H9 (cell line): ENCODE measurements around the gene GRID1. TPM values are rescaled to one million over a fixed set of nuclear protein-coding genes. Genes with fewer than 3 reads are reported as not detected.

Source experiments
- DNase-seq: peaks from one replicate; pipeline ENCODE4 v3.0.0-alpha.2; 2017
- H2AFZ ChIP-seq: one replicate; pipeline ENCODE4 v1.6.1; 2013; ENCODE audit warnings: mild to moderate bottlenecking, low read length, control low read depth, moderate library complexity
- H2AK5ac ChIP-seq: 2 replicates; pipeline ENCODE4 v1.6.1; 2013; ENCODE audit warnings: low read length, control low read depth, mixed read lengths; ENCODE audit not compliant: insufficient read length
- H2BK120ac ChIP-seq: one replicate; pipeline ENCODE4 v1.6.1; 2013; ENCODE audit warnings: low read depth, mild to moderate bottlenecking, low read length, control low read depth, inconsistent platforms; ENCODE audit not compliant: poor library complexity, severe bottlenecking
- H2BK12ac ChIP-seq: 2 replicates; pipeline ENCODE4 v1.6.1; 2013; ENCODE audit warnings: low read length, control low read depth, mixed read lengths, low read depth; ENCODE audit not compliant: insufficient read length
- H2BK15ac ChIP-seq: 2 replicates; pipeline ENCODE4 v1.6.1; 2013; ENCODE audit warnings: low read depth, low read length, control low read depth
- H2BK20ac ChIP-seq: one replicate; pipeline ENCODE4 v1.6.1; 2013; ENCODE audit warnings: low read depth, mild to moderate bottlenecking, low read length, control low read depth, inconsistent platforms; ENCODE audit not compliant: poor library complexity, severe bottlenecking
- H2BK5ac ChIP-seq: 2 replicates; pipeline ENCODE4 v1.6.1; 2013; ENCODE audit warnings: low read length, control low read depth, mixed read lengths; ENCODE audit not compliant: insufficient read length
- H3K14ac ChIP-seq: 2 replicates; pipeline ENCODE4 v1.6.1; 2013; ENCODE audit warnings: low read length, control low read depth; ENCODE audit not compliant: insufficient read depth
- H3K18ac ChIP-seq: 2 replicates; pipeline ENCODE4 v1.6.1; 2013; ENCODE audit warnings: low read depth, mild to moderate bottlenecking, mixed read lengths, low read length, control low read depth; ENCODE audit not compliant: insufficient read length
- H3K23ac ChIP-seq: 2 replicates; pipeline ENCODE4 v1.6.1; 2013; ENCODE audit warnings: low read length, control low read depth, mixed read lengths, low read depth; ENCODE audit not compliant: insufficient read length
- H3K23me2 ChIP-seq: 2 replicates; pipeline ENCODE4 v1.6.1; 2013; ENCODE audit warnings: low read depth, mild to moderate bottlenecking, mixed read lengths, low read length, control low read depth; ENCODE audit not compliant: insufficient read length, poor library complexity, severe bottlenecking
- H3K27ac ChIP-seq: 2 replicates; pipeline ENCODE4 v1.5.1; 2013; ENCODE audit warnings: low read length, control low read depth, mixed read lengths, low read depth; ENCODE audit not compliant: insufficient read length
- H3K27me3 ChIP-seq: 2 replicates; pipeline ENCODE4 v1.6.1; 2013; ENCODE audit warnings: low read length, control low read depth, inconsistent platforms; ENCODE audit not compliant: insufficient read depth
- H3K4ac ChIP-seq: 2 replicates; pipeline ENCODE4 v1.6.1; 2013; ENCODE audit warnings: low read depth, mild to moderate bottlenecking, control low read depth, inconsistent platforms, low read length, moderate library complexity
- H3K4me1 ChIP-seq: 2 replicates; pipeline ENCODE4 v1.6.1; 2013; ENCODE audit warnings: low read length, control low read depth, inconsistent platforms; ENCODE audit not compliant: insufficient read depth
- H3K4me2 ChIP-seq: 2 replicates; pipeline ENCODE4 v1.6.1; 2013; ENCODE audit warnings: low read length, control low read depth, mixed read lengths; ENCODE audit not compliant: insufficient read length, insufficient read depth
- H3K56ac ChIP-seq: 2 replicates; pipeline ENCODE4 v1.6.1; 2013; ENCODE audit warnings: low read depth, mild to moderate bottlenecking, mixed read lengths, low read length, control low read depth; ENCODE audit not compliant: insufficient read length
- H3K79me1 ChIP-seq: 2 replicates; pipeline ENCODE4 v1.6.1; 2013; ENCODE audit warnings: low read depth, mild to moderate bottlenecking, moderate library complexity, low read length, control low read depth, inconsistent platforms; ENCODE audit not compliant: insufficient read depth, poor library complexity, severe bottlenecking
- H3K79me2 ChIP-seq: 2 replicates; pipeline ENCODE4 v1.6.1; 2013; ENCODE audit warnings: low read length, control low read depth, inconsistent platforms; ENCODE audit not compliant: insufficient read depth
- H3K9ac ChIP-seq: 2 replicates; pipeline ENCODE4 v1.6.1; 2013; ENCODE audit warnings: low read length, control low read depth, mixed read lengths; ENCODE audit not compliant: insufficient read length; ENCODE audit errors: extremely low read depth
- H3K9me3 ChIP-seq: one replicate; pipeline ENCODE4 v1.6.1; 2013; ENCODE audit warnings: low read depth, low read length, inconsistent platforms; ENCODE audit not compliant: control insufficient read depth
- H3T11ph ChIP-seq: one replicate; pipeline ENCODE4 v1.6.1; 2013; ENCODE audit warnings: mild to moderate bottlenecking, low read length, control low read depth, inconsistent platforms
- H4K20me1 ChIP-seq: one replicate; pipeline ENCODE4 v1.6.1; 2013; ENCODE audit not compliant: control insufficient read depth, insufficient read length, insufficient read depth
- H4K5ac ChIP-seq: 2 replicates; pipeline ENCODE4 v1.6.1; 2013; ENCODE audit warnings: low read depth, mild to moderate bottlenecking, mixed read lengths, low read length, control low read depth; ENCODE audit not compliant: insufficient read length
- H4K8ac ChIP-seq: replicated peaks from 2 replicates; pipeline ENCODE4 v1.6.1; 2013; ENCODE audit warnings: low read length, control low read depth, mixed read lengths, low read depth; ENCODE audit not compliant: insufficient read length
- H4K91ac ChIP-seq: 2 replicates; pipeline ENCODE4 v1.6.1; 2013; ENCODE audit warnings: low read depth, mild to moderate bottlenecking, moderate library complexity, mixed read lengths, low read length, control low read depth; ENCODE audit not compliant: insufficient read length
- H3K27ac Mint-ChIP-seq, 3 experiments: 2 replicates in 2 of 3; 3 replicates in 1 of 3; pipeline ENCODE4 v1.8.0; 2020 to 2021; ENCODE audit warnings: mixed read lengths in 3 of 3, mild to moderate bottlenecking in 1 of 3, moderate library complexity in 1 of 3
- H3K27me3 Mint-ChIP-seq: 2 replicates; pipeline ENCODE4 v1.8.0; 2021; ENCODE audit warnings: low read depth, mild to moderate bottlenecking, moderate library complexity, mixed read lengths
- H3K36me3 Mint-ChIP-seq, 3 experiments: 2 replicates in 2 of 3; 3 replicates in 1 of 3; pipeline ENCODE4 v1.8.0; 2020 to 2021; ENCODE audit warnings: low read depth in 3 of 3, mixed read lengths in 3 of 3; ENCODE audit not compliant: insufficient read depth in 1 of 3
- H3K4me1 Mint-ChIP-seq, 2 experiments: 2 replicates each; pipeline ENCODE4 v1.8.0; 2020; ENCODE audit warnings: mixed read lengths in 2 of 2
- H3K4me3 Mint-ChIP-seq, 2 experiments: 2 replicates in 1 of 2; 3 replicates in 1 of 2; pipeline ENCODE4 v1.8.0; 2020 to 2021; ENCODE audit warnings: mild to moderate bottlenecking in 2 of 2, mixed read lengths in 2 of 2, moderate library complexity in 1 of 2
- H3K9me3 Mint-ChIP-seq, 2 experiments: 2 replicates in 1 of 2; 3 replicates in 1 of 2; pipeline ENCODE4 v1.8.0; 2020; ENCODE audit warnings: mild to moderate bottlenecking in 2 of 2, mixed read lengths in 2 of 2, moderate library complexity in 1 of 2
- CTCF ChIP-seq: fragments of 200-600 bp; sonication (generic); conservative IDR thresholded peaks from 3 replicates; pipeline ENCODE4 v1.8.0; 2021; ENCODE audit warnings: antibody characterized with exemption, mild to moderate bottlenecking
- WGBS: extraction: QIAGEN DNeasy Blood & Tissue Kit; methylation state at CpG from one replicate; pipeline ENCODE4 v1.1.7; 2013; ENCODE audit warnings: missing lambda C conversion rate, low lambda C conversion rate, mixed read lengths; ENCODE audit not compliant: insufficient read length; ENCODE audit errors: extremely low coverage; 5-methylcytosine and 5-hydroxymethylcytosine counted together
- total RNA-seq: library from RNA; stranded (reverse); gene quantifications from 2 replicates; pipeline ENCODE4 v1.2.1, GENCODE V29; 2021

Gene GRID1
- total RNA-seq, 1 experiment from 2014 or later: 0.35 TPM

GRCh38 chr10:86359954-86360353, 6.6 kb downstream of the GRID1 start:
- no CpG with 5 or more reads among the region's 1 CpG for whole genome bisulfite sequencing

More at GRCh38 chr10:86359954-86360353, 6.6 kb downstream of the GRID1 start:
- Mint-ChIP-seq H3K27ac (no peak overlapping the region), H3K9me3 (peaks cover 0 to 2% of the 10 kb centered on the region in 2 experiments; a peak in 1 of 5 replicates), H3K27me3 (peaks cover 80% of the 10 kb centered on the region), H3K4me3 (no peak overlapping the region), H3K4me1 (peaks cover 9 to 16% of the 10 kb centered on the region in 2 experiments), H3K36me3 (no peaks in the 10 kb centered on the region)
- Histone ChIP-seq H2BK15ac (no peak overlapping the region), H4K20me1 (no peaks in the 10 kb centered on the region), H3K4me1 (no peaks in the 10 kb centered on the region), H3K9ac (no peak overlapping the region), H3K27me3 (peaks cover 29% of the 10 kb centered on the region), H3K23ac (no peak overlapping the region), H3K79me1 (no peaks in the 10 kb centered on the region), H3K27ac (no peak overlapping the region), H4K91ac (no peak overlapping the region), H3K18ac (no peak overlapping the region), H3K14ac (no peak overlapping the region), H3K4me2 (no peak overlapping the region), H3K79me2 (no peaks in the 10 kb centered on the region), H3T11ph (no peak overlapping the region), H2AK5ac (no peak overlapping the region), H4K5ac (no peak overlapping the region), H3K56ac (no peak overlapping the region), H2BK20ac (no peak overlapping the region), H3K4ac (no peak overlapping the region), H3K23me2 (peaks cover 11% of the 10 kb centered on the region), H2BK5ac (no peak overlapping the region), H2BK120ac (no peak overlapping the region), H2AFZ (no peak overlapping the region), H4K8ac (no peak overlapping the region), H2BK12ac (no peak overlapping the region), H3K9me3 (no peaks in the 10 kb centered on the region)
- DNase-seq: no peak
- no peak for TF ChIP-seq CTCF
